GM21619 (cell line): ENCODE data around the gene PLEKHM3.
"Not testable (repeated sequence)": the region's sequence is repeated elsewhere in the genome, so short reads cannot be mapped to it uniquely, and the experiment has no call there.

ENCODE experiments used
- ATAC-seq: cut with Tn5 transposase; IDR thresholded peaks from one replicate; pipeline ENCODE4 v1.9.1; 2021; ENCODE audit not compliant: unreplicated experiment

Gene PLEKHM3

GRCh38 chr2:207926989-207927300 lies 98.4 kb downstream of the PLEKHM3 start:
- ATAC-seq: no peak

- no peak for ATAC-seq
These were observed 99.0 kb downstream of the PLEKHM3 start for GRCh38 chr2:207926133-207926988.

- no peak for ATAC-seq
These were observed 99.7 kb downstream of the PLEKHM3 start for GRCh38 chr2:207925601-207926000.

GRCh38 chr2:207921606-207922005 lies 103.7 kb downstream of the PLEKHM3 start:
- no peak for ATAC-seq

- ATAC-seq: no peak
These were observed 104.6 kb downstream of the PLEKHM3 start for GRCh38 chr2:207920721-207921120.

GRCh38 chr2:207920321-207920720 lies 105.0 kb downstream of the PLEKHM3 start:
- no peak for ATAC-seq

GRCh38 chr2:207919164-207919919 lies 106.0 kb downstream of the PLEKHM3 start:
- ATAC-seq: no peak

- ATAC-seq: no peak
These were observed 110.6 kb downstream of the PLEKHM3 start for GRCh38 chr2:207914716-207915115.

GRCh38 chr2:207913772-207914358 lies 111.5 kb downstream of the PLEKHM3 start:
- ATAC-seq: no peak

GRCh38 chr2:207911856-207912255 lies 113.5 kb downstream of the PLEKHM3 start:
- ATAC-seq: no peak

GRCh38 chr2:207911215-207911614 lies 114.1 kb downstream of the PLEKHM3 start:
- no peak for ATAC-seq

- ATAC-seq: not testable (repeated sequence)
These were observed 118.8 kb downstream of the PLEKHM3 start for GRCh38 chr2:207906495-207906894.

GRCh38 chr2:207905546-207905945 lies 119.8 kb downstream of the PLEKHM3 start:
- no peak for ATAC-seq

GRCh38 chr2:207903236-207903635 lies 122.1 kb downstream of the PLEKHM3 start:
- no peak for ATAC-seq

GRCh38 chr2:207902821-207903220 lies 122.5 kb downstream of the PLEKHM3 start:
- no peak for ATAC-seq

- ATAC-seq: no peak
These were observed 123.5 kb downstream of the PLEKHM3 start for GRCh38 chr2:207901829-207902228.

- no peak for ATAC-seq
These were observed 123.9 kb downstream of the PLEKHM3 start for GRCh38 chr2:207901401-207901800.

- ATAC-seq: no peak
These were observed 127.0 kb downstream of the PLEKHM3 start for GRCh38 chr2:207898354-207898695.

- ATAC-seq: no peak
These were observed 127.6 kb downstream of the PLEKHM3 start for GRCh38 chr2:207897541-207898353.

- ATAC-seq: no peak
These were observed 128.6 kb downstream of the PLEKHM3 start for GRCh38 chr2:207896525-207897285.
